ENCODE results near the gene TTLL9.

DNA sequence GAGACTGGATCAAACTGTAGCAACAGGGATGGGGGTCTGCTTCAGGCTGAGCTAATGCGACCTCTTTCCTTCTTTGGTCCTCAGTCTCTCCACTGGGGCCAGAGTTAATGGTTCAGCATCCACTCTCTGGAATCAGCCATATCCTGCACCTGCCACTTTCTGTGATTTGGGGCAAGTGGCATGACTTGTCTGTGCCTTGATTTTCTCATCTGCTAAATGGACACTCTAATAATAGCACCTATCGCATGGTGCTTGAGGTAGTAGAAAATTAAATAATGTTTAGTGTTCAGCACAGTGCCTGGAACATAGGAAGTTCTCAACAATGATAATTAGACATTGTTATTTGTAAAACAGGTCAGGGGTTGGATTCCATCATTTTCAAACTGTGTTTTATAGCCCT lies 103.9 kb downstream of the TTLL9 start:
- TF ChIP-seq, protein P1, sequence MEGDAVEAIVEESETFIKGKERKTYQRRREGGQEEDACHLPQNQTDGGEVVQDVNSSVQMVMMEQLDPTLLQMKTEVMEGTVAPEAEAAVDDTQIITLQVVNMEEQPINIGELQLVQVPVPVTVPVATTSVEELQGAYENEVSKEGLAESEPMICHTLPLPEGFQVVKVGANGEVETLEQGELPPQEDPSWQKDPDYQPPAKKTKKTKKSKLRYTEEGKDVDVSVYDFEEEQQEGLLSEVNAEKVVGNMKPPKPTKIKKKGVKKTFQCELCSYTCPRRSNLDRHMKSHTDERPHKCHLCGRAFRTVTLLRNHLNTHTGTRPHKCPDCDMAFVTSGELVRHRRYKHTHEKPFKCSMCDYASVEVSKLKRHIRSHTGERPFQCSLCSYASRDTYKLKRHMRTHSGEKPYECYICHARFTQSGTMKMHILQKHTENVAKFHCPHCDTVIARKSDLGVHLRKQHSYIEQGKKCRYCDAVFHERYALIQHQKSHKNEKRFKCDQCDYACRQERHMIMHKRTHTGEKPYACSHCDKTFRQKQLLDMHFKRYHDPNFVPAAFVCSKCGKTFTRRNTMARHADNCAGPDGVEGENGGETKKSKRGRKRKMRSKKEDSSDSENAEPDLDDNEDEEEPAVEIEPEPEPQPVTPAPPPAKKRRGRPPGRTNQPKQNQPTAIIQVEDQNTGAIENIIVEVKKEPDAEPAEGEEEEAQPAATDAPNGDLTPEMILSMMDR (IDR thresholded peaks at IDR 0.05; ENCODE audit: insufficient read depth, low read length): no peak
- TF ChIP-seq POLR2AphosphoS5 (IDR thresholded peaks at IDR 0.05; ENCODE audit: low read depth): no peak

Measured in HL-60 (cell line).